Lower leg skin (tissue), 4 donors: ENCODE data around the gene COX4I1. TPM values are rescaled to one million over a fixed set of nuclear protein-coding genes. Genes with fewer than 3 reads are reported as not detected.

Experiments used
- DNase-seq, 2 donors: peaks; one replicate each; pipeline ENCODE4 v3.0.0-alpha.2; 2019; ENCODE audit warnings: low spot score in 2 of 2
- H3K4me3 ChIP-seq: fragments of 200-600 bp; sonication (generic); 2 replicates; pipeline ENCODE4 v1.5.1; 2017; ENCODE audit warnings: mild to moderate bottlenecking, low read depth; ENCODE audit not compliant: poor library complexity, severe bottlenecking
- CTCF ChIP-seq, 3 donors: fragments of 450-650 bp; IDR thresholded peaks; one replicate each; pipeline ENCODE4 v1.5.1; 2016; ENCODE audit warnings: antibody characterized with exemption in 3 of 3, mild to moderate bottlenecking in 3 of 3, moderate library complexity in 2 of 3
- POLR2A ChIP-seq, 2 donors: fragments of 450-650 bp; IDR thresholded peaks; one replicate each; pipeline ENCODE4 v1.6.1; 2016 to 2017; ENCODE audit warnings: antibody characterized with exemption in 2 of 2, mild to moderate bottlenecking in 1 of 2, moderate library complexity in 1 of 2
- WGBS, 2 donors: methylation state at CpG; one replicate each; pipeline ENCODE4 v1.1.5; 2018; 5-methylcytosine and 5-hydroxymethylcytosine counted together
- intact Hi-C: fragments of 100-400 bp; cut with DNase I; formaldehyde crosslinking; loops from one replicate; pipeline ENCODE4 v1.15.0; 2023; ENCODE audit warnings: low total_unique reads
- total RNA-seq, 4 donors: library from RNA; depleted of rRNA; stranded (reverse); fragments of >200 nt; gene quantifications; one replicate each; pipeline ENCODE4 v1.1.0, GENCODE V29; 2016

COX4I1 gene
- total RNA-seq, 4 donors from 2014 or later = 411 to 675 (median 548) TPM

- 73 to 76% methylated on average over 11 of the region's 11 CpGs for WGBS, 2 donors
- intact Hi-C loops = no loop called here
- H3K4me3 ChIP-seq = no peak overlapping the region
- no peak for DNase-seq
- no peak for TF ChIP-seq CTCF (IDR thresholded peaks at IDR 0.05)
- TF ChIP-seq POLR2A (IDR thresholded peaks at IDR 0.05) = no peak
Observed at GRCh38 chr16:85838381-85838780, 38.9 kb downstream of the COX4I1 start.

GRCh38 chr16:85838876-85839585 is 39.5 kb downstream of the COX4I1 start:
- no peak overlapping the region for H3K4me3 ChIP-seq
- intact Hi-C loops = no loop called here
- TF ChIP-seq POLR2A (IDR thresholded peaks at IDR 0.05) = no peak
- no peak for TF ChIP-seq CTCF (IDR thresholded peaks at IDR 0.05)
- 86 to 89% methylated on average over 20 to 21 of the region's 21 CpGs for WGBS, 2 donors
- DNase-seq = no peak

GRCh38 chr16:85839681-85840240 is 40.3 kb downstream of the COX4I1 start:
- H3K4me3 ChIP-seq = no peak overlapping the region
- 77 to 79% methylated on average over 24 of the region's 24 CpGs for WGBS, 2 donors

GRCh38 chr16:85840395-85840794 is 40.9 kb downstream of the COX4I1 start:
- intact Hi-C loops = no loop called here
- 78 to 87% methylated on average over 9 of the region's 9 CpGs for WGBS, 2 donors
- no peak overlapping the region for H3K4me3 ChIP-seq
- TF ChIP-seq CTCF (IDR thresholded peaks at IDR 0.05) (no peak), POLR2A (IDR thresholded peaks at IDR 0.05) (no peak)
- DNase-seq = no peak

More at GRCh38 chr16:85839681-85840240, 40.3 kb downstream of the COX4I1 start:
- no peak for DNase-seq
- TF ChIP-seq POLR2A (IDR thresholded peaks at IDR 0.05) (no peak), CTCF (IDR thresholded peaks at IDR 0.05) (no peak)
- intact Hi-C loops = no loop called here

- H3K4me3 ChIP-seq = no peak overlapping the region
- no peak for TF ChIP-seq POLR2A (IDR thresholded peaks at IDR 0.05)
- no peak for TF ChIP-seq CTCF (IDR thresholded peaks at IDR 0.05)
- WGBS, 2 donors = 89 to 90% methylated on average over 10 of the region's 10 CpGs
- DNase-seq = no peak
- intact Hi-C loops = no loop called here
Observed at GRCh38 chr16:85840801-85841200, 41.3 kb downstream of the COX4I1 start.
